HCT116 (cell line): ENCODE results near the gene FOXP2. TPM values are rescaled to one million over a fixed set of nuclear protein-coding genes. Genes with fewer than 3 reads are reported as not detected.

Experiments used
- ATAC-seq: fragments of 200-7000 bp; cut with Tn5 transposase; 2 replicates; pipeline ENCODE4 v1.9.1; 2020; ENCODE audit warnings: mild to moderate bottlenecking, moderate library complexity
- BruUV-seq: library from RNA; stranded (reverse); fragments of 400-500 nt; replicated peaks from 2 replicates; lab custom pipeline; 2021; lab: Mats Ljungman, UMichigan
- CTCF ChIA-PET: fragments of 300-600 bp; sonication (Branson Sonifier 250); formaldehyde crosslinking; loops from one replicate; lab custom pipeline; 2021; ENCODE audit warnings: antibody characterized with exemption; lab: Charles Lee
- POLR2A ChIA-PET: fragments of 300-600, 350-600 bp; sonication (Branson Sonifier 250); formaldehyde crosslinking; loops from one replicate; lab custom pipeline; 2021; ENCODE audit warnings: antibody characterized with exemption; lab: Charles Lee
- RAD21 ChIA-PET, 2 experiments: fragments of 300-600 bp; sonication (Branson Sonifier 250); formaldehyde crosslinking; loops; one replicate each; lab custom pipeline; 2023; ENCODE audit warnings: low total read pairs in 2 of 2; ENCODE audit not compliant: uncharacterized antibody in 2 of 2, unreplicated experiment in 2 of 2, low non-redundant PET in 1 of 2; lab: Charles Lee
- DNase-seq: peaks from one replicate; pipeline ENCODE4 v3.0.0-alpha.2; 2010; ENCODE audit warnings: low read depth, low spot score
- H2AFZ ChIP-seq: fragments of 200-600 bp; shearing (Covaris generic), sonication (generic); 2 replicates; pipeline ENCODE4 v1.6.1; 2017; ENCODE audit warnings: low read depth, mixed run types, mixed read lengths, antibody characterized with exemption, low read length; ENCODE audit not compliant: poor library complexity, severe bottlenecking
- H3K27ac ChIP-seq: 2 replicates; pipeline ENCODE4 v1.5.1; 2012; ENCODE audit warnings: low read depth, low read length
- H3K27me3 ChIP-seq: fragments of 200-600 bp; sonication (generic); 2 replicates; pipeline ENCODE4 v1.6.1; 2016; ENCODE audit warnings: mixed run types, low read length, mixed read lengths; ENCODE audit not compliant: insufficient read depth
- H3K36me3 ChIP-seq, 2 experiments: fragments of 200-500 bp in 1 of 2; fragments of 200-600 bp in 1 of 2; sonication (Bioruptor generic) in 1 of 2; sonication (generic) in 1 of 2; 2 replicates each; pipeline versions ENCODE4 v1.5.1 to v1.6.1; 2014 to 2016; ENCODE audit warnings: low read length in 2 of 2, inconsistent platforms in 1 of 2, mixed read lengths in 1 of 2, mixed run types in 1 of 2; ENCODE audit not compliant: insufficient read depth in 2 of 2, control insufficient read depth in 1 of 2
- H3K4me1 ChIP-seq, 2 experiments: fragments of 200-600 bp in 1 of 2; sonication (generic) in 1 of 2; 2 replicates each; pipeline versions ENCODE4 v1.5.1 to v1.6.1; 2012 to 2017; ENCODE audit warnings: low read length in 2 of 2, inconsistent platforms in 1 of 2, mild to moderate bottlenecking in 1 of 2, mixed read lengths in 1 of 2, mixed run types in 1 of 2, moderate library complexity in 1 of 2; ENCODE audit not compliant: insufficient read depth in 2 of 2, control insufficient read depth in 1 of 2
- H3K4me2 ChIP-seq: fragments of 200-600 bp; sonication (generic); 2 replicates; pipeline ENCODE4 v1.6.1; 2017; ENCODE audit warnings: mixed run types, low read length, mixed read lengths
- H3K4me3 ChIP-seq, 2 experiments: fragments of 200-600 bp in 1 of 2; sonication (generic) in 1 of 2; replicated peaks in 1 of 2; 2 replicates each; pipeline ENCODE4 v1.5.1; 2011 to 2016; ENCODE audit warnings: low read length in 2 of 2, control low read depth in 1 of 2, low read depth in 1 of 2, mild to moderate bottlenecking in 1 of 2, mixed read lengths in 1 of 2, mixed run types in 1 of 2
- H3K79me2 ChIP-seq: fragments of 200-600 bp; sonication (generic); 2 replicates; pipeline ENCODE4 v1.6.1; 2017; ENCODE audit warnings: mild to moderate bottlenecking, mixed run types, low read length, moderate library complexity, mixed read lengths; ENCODE audit not compliant: insufficient read depth
- H3K9ac ChIP-seq: fragments of 200-600 bp; sonication (generic); 2 replicates; pipeline ENCODE4 v1.6.1; 2016; ENCODE audit warnings: low read length, mixed read lengths
- H3K9me2 ChIP-seq: fragments of 200-600 bp; sonication (generic), shearing (Covaris generic); 2 replicates; pipeline ENCODE4 v1.6.1; 2017; ENCODE audit warnings: mixed run types, mild to moderate bottlenecking, moderate library complexity; ENCODE audit not compliant: insufficient read depth
- H3K9me3 ChIP-seq, 2 experiments: fragments of 200-500 bp in 1 of 2; fragments of 200-600 bp in 1 of 2; sonication (Bioruptor generic) in 1 of 2; sonication (generic) in 1 of 2; 2 replicates each; pipeline ENCODE4 v1.6.1; 2014 to 2017; ENCODE audit warnings: low read length in 2 of 2, mixed read lengths in 2 of 2, inconsistent platforms in 1 of 2, low read depth in 1 of 2, mild to moderate bottlenecking in 1 of 2, mixed run types in 1 of 2, moderate library complexity in 1 of 2; ENCODE audit not compliant: control insufficient read depth in 1 of 2, insufficient read depth in 1 of 2
- H4K20me1 ChIP-seq: fragments of 200-600 bp; sonication (generic), shearing (Covaris generic); 2 replicates; pipeline ENCODE4 v1.6.1; 2017; ENCODE audit warnings: mixed run types, mild to moderate bottlenecking, moderate library complexity; ENCODE audit not compliant: insufficient read depth
- ATF3 ChIP-seq: IDR thresholded peaks from 2 replicates; pipeline ENCODE4 v1.6.1; 2012
- CTCF ChIP-seq, 3 experiments: fragments of 200-600 bp in 1 of 3; sonication (generic) in 1 of 3; IDR thresholded peaks in 2 of 3; conservative IDR thresholded peaks in 1 of 3; 2 replicates each; pipeline ENCODE4 v1.5.1; 2012 to 2017; ENCODE audit warnings: low read depth in 2 of 3, low read length in 2 of 3, antibody characterized with exemption in 1 of 3, borderline replicate concordance in 1 of 3, control low read depth in 1 of 3, mild to moderate bottlenecking in 1 of 3, mixed read lengths in 1 of 3, mixed run types in 1 of 3, moderate library complexity in 1 of 3; ENCODE audit not compliant: insufficient read depth in 1 of 3
- EGR1 ChIP-seq: IDR thresholded peaks from 2 replicates; pipeline ENCODE4 v1.6.1; 2012; ENCODE audit warnings: low read depth
- EZH2 ChIP-seq: fragments of 200-600 bp; sonication (generic); IDR thresholded peaks from 2 replicates; pipeline ENCODE4 v1.6.1; 2017; ENCODE audit warnings: antibody characterized with exemption, mixed run types
- FOSL1 ChIP-seq: IDR thresholded peaks from 2 replicates; pipeline ENCODE4 v1.6.1; 2012; ENCODE audit warnings: low read depth
- JUND ChIP-seq: IDR thresholded peaks from 2 replicates; pipeline ENCODE4 v1.6.1; 2012
- MAX ChIP-seq: IDR thresholded peaks from 2 replicates; pipeline ENCODE4 v1.6.1; 2012
- POLR2A ChIP-seq: IDR thresholded peaks from 2 replicates; pipeline ENCODE4 v1.7.0; 2011; ENCODE audit warnings: borderline replicate concordance; ENCODE audit not compliant: insufficient read depth, insufficient read length; ENCODE audit errors: extremely low read depth
- RAD21 ChIP-seq: IDR thresholded peaks from 2 replicates; pipeline ENCODE4 v1.6.1; 2012; ENCODE audit warnings: low read depth, mild to moderate bottlenecking
- REST ChIP-seq: IDR thresholded peaks from 2 replicates; pipeline ENCODE4 v1.6.1; 2012; ENCODE audit warnings: low read depth
- SIN3A ChIP-seq: IDR thresholded peaks from 2 replicates; pipeline ENCODE4 v1.6.1; 2012; ENCODE audit warnings: low read depth
- SP1 ChIP-seq: IDR thresholded peaks from 2 replicates; pipeline ENCODE4 v1.6.1; 2012; ENCODE audit warnings: low read depth
- SRF ChIP-seq: IDR thresholded peaks from 2 replicates; pipeline ENCODE4 v1.6.1; 2012; ENCODE audit warnings: low read depth
- TCF7L2 ChIP-seq: IDR thresholded peaks from 2 replicates; pipeline ENCODE4 v1.7.0; 2011; ENCODE audit warnings: borderline replicate concordance, inconsistent platforms; ENCODE audit not compliant: insufficient read depth, insufficient read length; ENCODE audit errors: extremely low read depth
- YY1 ChIP-seq: IDR thresholded peaks from 2 replicates; pipeline ENCODE4 v1.6.1; 2011; ENCODE audit warnings: low read length, low read depth, moderate library complexity, mild to moderate bottlenecking; ENCODE audit not compliant: insufficient replicate concordance; ENCODE audit errors: extremely low read depth
- ZBTB33 ChIP-seq: IDR thresholded peaks from 2 replicates; pipeline ENCODE4 v1.6.1; 2011; ENCODE audit warnings: mild to moderate bottlenecking, low read length, moderate library complexity; ENCODE audit not compliant: insufficient replicate concordance; ENCODE audit errors: extremely low read depth
- ZNF274 ChIP-seq: fragments of 200-500 bp; sonication (Bioruptor generic); IDR thresholded peaks from 2 replicates; pipeline ENCODE4 v1.6.1; 2014; ENCODE audit warnings: mild to moderate bottlenecking, low read depth, low read length, inconsistent platforms
- intact Hi-C: fragments of 100-400 bp; cut with micrococcal nuclease; formaldehyde crosslinking; loops from 2 replicates; pipeline ENCODE4 v1.10.0; 2022
- total RNA-seq: library from RNA; stranded (reverse); gene quantifications from one replicate; pipeline ENCODE4 v1.2.1, GENCODE V29; 2021; ENCODE audit not compliant: unreplicated experiment

The FOXP2 gene
- total RNA-seq, 1 experiment from 2014 or later = 2.5 TPM

- TF ChIP-seq TCF7L2 (no peak), EZH2 (no peak), ATF3 (no peak), SP1 (no peak), POLR2A (no peak), JUND (no peak), ZBTB33 (no peak), YY1 (no peak), RAD21 (no peak), FOSL1 (no peak), EGR1 (no peak), MAX (no peak), SIN3A (no peak), REST (no peak), ZNF274 (no peak), SRF (no peak), CTCF (IDR thresholded peaks at IDR 0.05 in 2 of 3, conservative IDR thresholded peaks at IDR 0.05 in 1 of 3; ENCODE audit: borderline replicate concordance in 1 of 3, insufficient read depth in 1 of 3, low read depth in 2 of 3, low read length in 2 of 3) (no peak)
- TF ChIP-seq, all 23 proteins: peak for 0
- no peak overlapping the region for H3K4me3 ChIP-seq
- POLR2A ChIA-PET = no interaction called here
- H3K27ac ChIP-seq = no peak overlapping the region
- no peaks in the 10 kb centered on the region for H3K36me3 ChIP-seq
- 0 out of 2 replicates have a peak, but pooled peaks cover 4% of the 10 kb centered on the region for H3K9me2 ChIP-seq
- no peaks in the 10 kb centered on the region for H4K20me1 ChIP-seq
- no peaks in the 10 kb centered on the region for H3K4me1 ChIP-seq
- H3K9me3 ChIP-seq = no peaks in the 10 kb centered on the region
- CTCF ChIA-PET = interaction anchor here (1.1 kb wide), 1 partner anchor 9 kb away, joined by 3 read pairs; no protein-coding TSS in a partner anchor
- no peaks in the 10 kb centered on the region for H3K27me3 ChIP-seq
- DNase-seq = no peak
- RAD21 ChIA-PET = no interaction called here
- no TSS peak for BruUV-seq
- ATAC-seq = no peak
- H3K9ac ChIP-seq = no peak overlapping the region
- H3K4me2 ChIP-seq = no peak overlapping the region
- no peaks in the 10 kb centered on the region for H3K79me2 ChIP-seq
- H2AFZ ChIP-seq = no peak overlapping the region
- intact Hi-C loops = no loop called here
These were observed 115.5 kb downstream of the FOXP2 start for GRCh38 chr7:114530057-114530611.
